Measurements from ENCODE around the gene PRKCB. TPM values are rescaled to one million over a fixed set of nuclear protein-coding genes. Genes with fewer than 3 reads are reported as not detected.
"Not testable (repeated sequence)": the region's sequence is repeated elsewhere in the genome, so short reads cannot be mapped to it uniquely, and the experiment has no call there.

Gene PRKCB
- total RNA-seq, 2 experiments from 2014 or later, result 75.8 to 82.6 TPM

DNA sequence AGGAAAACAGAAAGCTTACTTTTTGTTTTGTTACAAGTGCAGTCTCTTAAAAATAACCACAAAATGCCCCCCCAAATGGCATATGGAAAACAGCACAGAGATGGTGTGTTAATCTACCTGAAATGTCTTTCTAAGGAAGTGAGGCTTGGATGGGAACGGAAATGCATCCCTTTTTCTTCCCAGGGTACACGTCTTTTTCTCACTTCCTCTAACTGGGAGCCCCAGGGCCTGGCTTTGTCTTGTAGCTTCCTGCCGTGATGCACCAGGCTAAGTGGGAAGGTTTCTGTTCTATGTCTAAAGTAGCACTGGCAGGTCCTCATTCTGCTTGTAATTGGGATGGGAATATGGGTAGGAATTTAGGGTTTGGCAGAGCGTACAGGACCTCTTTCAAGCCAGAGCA is 367.9 kb downstream of the PRKCB start:
- peaks cover 2% of the 10 kb centered on the region for H3K4me1 Mint-ChIP-seq
- H3K4me3 Mint-ChIP-seq, result no peak overlapping the region
- no peaks in the 10 kb centered on the region for H3K9me3 Mint-ChIP-seq
- no peaks in the 10 kb centered on the region for H3K27me3 Mint-ChIP-seq
- DNase-seq, result no peak
- no peak overlapping the region for H3K27ac Mint-ChIP-seq
- H3K36me3 Mint-ChIP-seq, result peaks cover 19% of the 10 kb centered on the region

- DNase-seq, result no peak
- Mint-ChIP-seq H3K27me3 (no peaks in the 10 kb centered on the region), H3K4me3 (no peak overlapping the region), H3K36me3 (peaks cover 17% of the 10 kb centered on the region), H3K9me3 (no peaks in the 10 kb centered on the region), H3K27ac (no peak overlapping the region), H3K4me1 (peaks cover 1% of the 10 kb centered on the region)
These were observed 368.4 kb downstream of the PRKCB start for GRCh38 chr16:24204150-24204665.

DNA sequence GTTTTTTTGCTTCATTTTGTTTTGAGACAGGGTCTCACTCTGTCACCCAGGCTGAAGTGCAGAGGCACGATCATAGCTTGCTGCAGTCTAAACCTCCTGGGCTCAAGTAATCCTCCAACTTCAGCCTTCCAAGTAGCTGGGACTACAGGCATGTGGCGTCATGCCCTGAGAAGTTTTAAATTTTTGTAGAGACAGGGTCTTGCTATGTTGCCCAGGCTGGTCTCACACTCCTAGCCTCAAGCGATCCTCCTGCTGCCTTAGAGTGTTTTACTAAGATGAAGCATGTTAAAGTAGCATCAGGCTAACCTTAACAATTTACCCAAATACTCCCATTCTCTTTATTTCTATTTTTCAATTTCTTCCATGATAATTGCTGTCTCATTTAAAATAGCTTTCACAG is 371.1 kb downstream of the PRKCB start:
- no peak for DNase-seq
- no peak overlapping the region for H3K27ac Mint-ChIP-seq
- H3K36me3 Mint-ChIP-seq, result peaks cover 22% of the 10 kb centered on the region
- no peak overlapping the region for H3K4me3 Mint-ChIP-seq
- no peaks in the 10 kb centered on the region for H3K9me3 Mint-ChIP-seq
- H3K27me3 Mint-ChIP-seq, result no peaks in the 10 kb centered on the region
- no peaks in the 10 kb centered on the region for H3K4me1 Mint-ChIP-seq

DNA sequence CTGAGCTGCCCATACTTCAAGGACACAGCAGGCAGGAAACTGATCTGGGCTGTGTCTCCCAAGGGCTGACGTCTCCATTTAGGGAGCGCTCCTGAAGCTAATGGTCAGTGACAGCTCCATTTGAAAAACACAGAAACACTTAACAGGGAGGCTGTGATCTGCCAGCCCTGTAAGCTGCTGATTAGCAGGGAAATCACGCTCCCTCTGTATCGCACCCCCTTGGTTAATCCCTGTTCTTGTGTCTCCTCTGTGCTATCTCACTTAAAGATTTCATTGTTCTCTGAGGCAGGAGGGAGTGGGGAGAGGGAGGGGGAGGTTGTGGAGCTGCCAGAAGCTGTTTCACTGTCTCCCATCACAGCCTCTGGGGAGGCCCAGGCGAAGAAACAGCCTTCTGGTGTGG is 372.9 kb downstream of the PRKCB start:
- no peaks in the 10 kb centered on the region for H3K9me3 Mint-ChIP-seq
- peaks cover 9% of the 10 kb centered on the region for H3K36me3 Mint-ChIP-seq
- H3K4me3 Mint-ChIP-seq, result no peak overlapping the region
- H3K27ac Mint-ChIP-seq, result no peak overlapping the region
- no peaks in the 10 kb centered on the region for H3K4me1 Mint-ChIP-seq
- H3K27me3 Mint-ChIP-seq, result no peaks in the 10 kb centered on the region
- no peak for DNase-seq

- DNase-seq, result no peak
- Mint-ChIP-seq H3K9me3 (no peaks in the 10 kb centered on the region), H3K27me3 (no peaks in the 10 kb centered on the region), H3K36me3 (peaks cover 20% of the 10 kb centered on the region), H3K4me1 (no peaks in the 10 kb centered on the region), H3K4me3 (no peak overlapping the region), H3K27ac (no peak overlapping the region)
These were observed 379.2 kb downstream of the PRKCB start for GRCh38 chr16:24214992-24215391.

DNA sequence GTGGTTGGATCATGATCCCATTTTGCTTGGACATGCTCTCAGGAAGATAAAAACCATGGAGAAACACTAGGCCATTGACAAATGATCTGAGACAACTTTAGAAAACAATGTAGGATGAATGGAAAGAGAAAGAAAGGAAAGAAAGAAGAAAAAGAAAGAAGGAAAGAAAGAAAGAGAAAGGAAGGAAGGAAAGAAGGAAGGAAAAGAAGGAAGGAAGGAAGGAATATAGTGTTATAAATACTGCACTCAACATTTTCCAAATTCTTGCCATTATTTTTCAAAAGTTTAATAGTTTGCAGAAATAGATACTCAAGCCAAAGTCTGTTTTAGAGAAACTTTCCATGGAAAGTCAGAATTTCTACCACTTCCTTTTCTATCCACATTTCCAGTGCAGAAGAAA is 381.2 kb downstream of the PRKCB start:
- DNase-seq, result no peak
- peaks cover 31% of the 10 kb centered on the region for H3K36me3 Mint-ChIP-seq
- H3K4me3 Mint-ChIP-seq, result no peak overlapping the region
- no peaks in the 10 kb centered on the region for H3K27me3 Mint-ChIP-seq
- peaks cover 5% of the 10 kb centered on the region for H3K9me3 Mint-ChIP-seq
- H3K4me1 Mint-ChIP-seq, result no peaks in the 10 kb centered on the region
- H3K27ac Mint-ChIP-seq, result no peak overlapping the region

DNA sequence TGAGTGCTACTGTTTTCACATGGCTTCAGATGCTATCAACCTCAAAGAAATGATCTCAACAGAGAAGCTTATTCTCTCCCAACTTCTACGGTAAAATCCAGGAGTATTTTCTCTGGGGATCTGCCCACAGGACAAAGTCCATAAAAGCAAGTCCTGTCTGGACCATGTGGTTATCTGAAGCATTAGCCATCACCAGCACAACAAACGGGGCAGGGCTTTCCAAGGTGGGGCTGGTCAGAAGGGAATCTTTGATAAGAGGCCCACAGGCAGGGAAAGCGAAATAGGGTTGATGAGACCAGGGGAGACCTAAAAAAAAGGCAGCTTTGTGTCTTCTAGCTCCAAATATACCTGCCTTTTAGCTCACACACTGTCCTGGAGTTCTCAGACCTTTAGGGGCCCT is 381.7 kb downstream of the PRKCB start:
- Mint-ChIP-seq H3K36me3 (peaks cover 32% of the 10 kb centered on the region), H3K27ac (no peak overlapping the region), H3K9me3 (peaks cover 5% of the 10 kb centered on the region), H3K27me3 (no peaks in the 10 kb centered on the region), H3K4me3 (no peak overlapping the region), H3K4me1 (no peaks in the 10 kb centered on the region)
- no peak for DNase-seq

DNA sequence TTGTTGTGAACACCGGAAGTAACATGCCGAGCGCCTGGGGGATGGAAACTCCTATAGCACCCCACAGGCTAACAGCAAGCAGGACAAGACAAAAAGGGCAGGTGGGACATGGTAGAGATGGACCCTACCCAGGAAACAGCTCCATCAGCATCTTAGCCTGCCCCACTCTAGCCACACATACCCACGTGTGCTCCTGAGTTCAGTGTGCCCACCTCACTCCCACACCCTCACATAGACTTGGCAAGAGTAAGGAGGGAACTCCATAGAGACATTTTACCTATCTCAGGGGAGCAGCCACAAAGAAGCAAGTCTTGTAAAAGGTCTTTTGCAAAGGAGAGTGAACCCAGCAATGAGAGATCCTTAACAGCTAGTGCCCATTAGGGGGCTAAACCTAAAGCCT is 382.5 kb downstream of the PRKCB start:
- no peak overlapping the region for H3K27ac Mint-ChIP-seq
- no peak overlapping the region for H3K4me3 Mint-ChIP-seq
- H3K4me1 Mint-ChIP-seq, result no peaks in the 10 kb centered on the region
- no peak for DNase-seq
- peaks cover 34% of the 10 kb centered on the region for H3K36me3 Mint-ChIP-seq
- H3K27me3 Mint-ChIP-seq, result no peaks in the 10 kb centered on the region
- H3K9me3 Mint-ChIP-seq, result peaks cover 5% of the 10 kb centered on the region

GRCh38 chr16:24221219-24221618 is 385.4 kb downstream of the PRKCB start:
- Mint-ChIP-seq H3K4me1 (no peaks in the 10 kb centered on the region), H3K27me3 (no peaks in the 10 kb centered on the region), H3K4me3 (no peak overlapping the region), H3K27ac (no peak overlapping the region), H3K9me3 (peaks cover 5% of the 10 kb centered on the region), H3K36me3 (peaks cover 30% of the 10 kb centered on the region)
- DNase-seq, result no peak

- no peak overlapping the region for H3K27ac Mint-ChIP-seq
- no peaks in the 10 kb centered on the region for H3K9me3 Mint-ChIP-seq
- peaks cover 10% of the 10 kb centered on the region for H3K27me3 Mint-ChIP-seq
- H3K36me3 Mint-ChIP-seq, result no peaks in the 10 kb centered on the region
- H3K4me3 Mint-ChIP-seq, result no peak overlapping the region
- no peaks in the 10 kb centered on the region for H3K4me1 Mint-ChIP-seq
- DNase-seq, result no peak
These were observed 392.7 kb downstream of the PRKCB start for GRCh38 chr16:24228514-24228913.

DNA sequence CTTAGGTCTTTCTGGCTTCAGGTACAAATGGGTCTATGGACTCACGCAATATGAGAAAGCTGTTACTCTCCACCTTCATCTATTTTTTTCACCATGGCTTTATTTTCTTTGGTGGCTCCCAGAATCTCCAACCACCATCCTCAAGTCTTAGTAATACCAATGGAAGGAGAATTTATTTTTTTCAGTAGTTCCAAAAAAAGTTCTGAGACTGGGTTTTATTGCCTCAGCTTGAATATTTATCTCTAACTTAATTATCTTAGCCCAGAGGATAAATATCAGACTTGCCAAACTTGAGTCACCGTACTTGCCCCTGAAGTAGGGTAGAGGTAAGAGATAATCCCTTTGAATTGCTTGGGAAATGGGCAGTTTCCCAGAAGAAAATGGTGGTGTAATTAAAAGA is 397.2 kb downstream of the PRKCB start:
- DNase-seq, result no peak
- no peaks in the 10 kb centered on the region for H3K4me1 Mint-ChIP-seq
- peaks cover 12% of the 10 kb centered on the region for H3K27me3 Mint-ChIP-seq
- H3K27ac Mint-ChIP-seq, result no peak overlapping the region
- H3K36me3 Mint-ChIP-seq, result peaks cover 2% of the 10 kb centered on the region
- H3K4me3 Mint-ChIP-seq, result no peak overlapping the region
- H3K9me3 Mint-ChIP-seq, result peaks cover 5% of the 10 kb centered on the region

GRCh38 chr16:24234737-24235136 is 399.0 kb downstream of the PRKCB start:
- H3K4me3 Mint-ChIP-seq, result no peak overlapping the region
- no peaks in the 10 kb centered on the region for H3K4me1 Mint-ChIP-seq
- DNase-seq, result no peak

GRCh38 chr16:24235806-24236205 is 400.0 kb downstream of the PRKCB start:
- H3K27ac Mint-ChIP-seq, result no peak overlapping the region
- peaks cover 8% of the 10 kb centered on the region for H3K36me3 Mint-ChIP-seq
- DNase-seq, result no peak
- H3K4me3 Mint-ChIP-seq, result no peak overlapping the region
- no peaks in the 10 kb centered on the region for H3K4me1 Mint-ChIP-seq
- peaks cover 11% of the 10 kb centered on the region for H3K27me3 Mint-ChIP-seq
- peaks cover 18% of the 10 kb centered on the region for H3K9me3 Mint-ChIP-seq

More at GRCh38 chr16:24234737-24235136, 399.0 kb downstream of the PRKCB start:
- Mint-ChIP-seq H3K9me3 (peaks cover 18% of the 10 kb centered on the region), H3K27ac (no peak overlapping the region), H3K36me3 (peaks cover 8% of the 10 kb centered on the region), H3K27me3 (peaks cover 17% of the 10 kb centered on the region)

GRCh38 chr16:24238846-24239245 is 403.1 kb downstream of the PRKCB start:
- not testable (repeated sequence) for H3K36me3 Mint-ChIP-seq, H3K27ac Mint-ChIP-seq, H3K4me1 Mint-ChIP-seq, H3K4me3 Mint-ChIP-seq, DNase-seq
- peaks cover 18% of the 10 kb centered on the region for H3K9me3 Mint-ChIP-seq
- peaks cover 12% of the 10 kb centered on the region for H3K27me3 Mint-ChIP-seq

GRCh38 chr16:24246911-24247607 is 411.3 kb downstream of the PRKCB start:
- Mint-ChIP-seq H3K4me1 (peaks cover 3% of the 10 kb centered on the region), H3K27ac (no peak overlapping the region), H3K27me3 (peaks cover 18% of the 10 kb centered on the region), H3K4me3 (no peak overlapping the region), H3K36me3 (no peaks in the 10 kb centered on the region), H3K9me3 (no peaks in the 10 kb centered on the region)
- DNase-seq, result no peak

GRCh38 chr16:24253192-24253591 is 417.4 kb downstream of the PRKCB start:
- no peak overlapping the region for H3K4me3 Mint-ChIP-seq
- peaks cover 60% of the 10 kb centered on the region for H3K27me3 Mint-ChIP-seq
- no peaks in the 10 kb centered on the region for H3K9me3 Mint-ChIP-seq
- H3K4me1 Mint-ChIP-seq, result peaks cover 5% of the 10 kb centered on the region
- no peaks in the 10 kb centered on the region for H3K36me3 Mint-ChIP-seq
- no peak overlapping the region for H3K27ac Mint-ChIP-seq
- peak; percentile 10 for DNase-seq
